ENCODE data around the gene STXBP3.
A peak's percentile ranks its signal among the peaks of the same experiment; 100 is the strongest.

STXBP3 gene

DNA sequence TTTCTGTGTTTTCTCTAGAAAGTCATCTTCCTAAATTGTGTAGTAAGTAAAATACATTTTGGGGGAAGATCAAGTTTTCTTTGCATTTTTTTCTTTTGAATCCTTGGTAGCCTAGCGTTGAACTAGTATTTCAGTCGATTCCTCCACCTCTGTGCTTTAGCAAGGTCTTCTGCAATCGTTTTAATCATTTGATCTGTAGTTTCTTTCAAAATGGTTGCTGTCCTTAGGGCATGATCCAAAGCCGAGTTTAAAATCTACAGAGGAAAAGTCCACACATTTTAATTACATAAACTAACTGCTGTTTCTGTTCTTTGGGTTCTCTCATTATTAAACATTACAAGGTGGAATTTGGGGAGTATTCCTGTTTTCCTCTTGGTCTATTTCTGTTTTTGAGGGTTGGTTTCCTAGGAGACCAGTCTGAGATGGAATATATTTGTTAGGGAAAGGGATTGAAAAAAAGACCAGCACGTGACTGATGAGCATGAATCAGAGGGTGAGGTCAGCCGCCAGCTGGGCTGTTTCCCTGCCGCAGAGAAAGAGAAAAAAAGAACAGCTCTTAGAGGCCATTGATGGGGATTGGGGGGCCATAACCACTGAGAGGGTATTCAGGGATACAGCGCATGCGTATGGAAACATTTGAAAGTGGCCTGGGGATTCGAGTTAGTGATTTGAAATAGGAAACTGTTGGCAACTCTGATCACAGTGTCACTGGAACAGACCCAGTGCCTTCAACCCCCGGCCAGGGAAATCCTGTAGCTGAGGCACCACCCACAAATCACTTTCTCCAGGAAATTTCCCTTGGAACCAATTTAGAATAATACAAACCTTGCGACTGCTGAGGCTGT lies 69.8 kb downstream of the STXBP3 start:
- DNase-seq (ENCODE audit: low read depth), result peak; percentile 71
- TF ChIP-seq, protein P1, sequence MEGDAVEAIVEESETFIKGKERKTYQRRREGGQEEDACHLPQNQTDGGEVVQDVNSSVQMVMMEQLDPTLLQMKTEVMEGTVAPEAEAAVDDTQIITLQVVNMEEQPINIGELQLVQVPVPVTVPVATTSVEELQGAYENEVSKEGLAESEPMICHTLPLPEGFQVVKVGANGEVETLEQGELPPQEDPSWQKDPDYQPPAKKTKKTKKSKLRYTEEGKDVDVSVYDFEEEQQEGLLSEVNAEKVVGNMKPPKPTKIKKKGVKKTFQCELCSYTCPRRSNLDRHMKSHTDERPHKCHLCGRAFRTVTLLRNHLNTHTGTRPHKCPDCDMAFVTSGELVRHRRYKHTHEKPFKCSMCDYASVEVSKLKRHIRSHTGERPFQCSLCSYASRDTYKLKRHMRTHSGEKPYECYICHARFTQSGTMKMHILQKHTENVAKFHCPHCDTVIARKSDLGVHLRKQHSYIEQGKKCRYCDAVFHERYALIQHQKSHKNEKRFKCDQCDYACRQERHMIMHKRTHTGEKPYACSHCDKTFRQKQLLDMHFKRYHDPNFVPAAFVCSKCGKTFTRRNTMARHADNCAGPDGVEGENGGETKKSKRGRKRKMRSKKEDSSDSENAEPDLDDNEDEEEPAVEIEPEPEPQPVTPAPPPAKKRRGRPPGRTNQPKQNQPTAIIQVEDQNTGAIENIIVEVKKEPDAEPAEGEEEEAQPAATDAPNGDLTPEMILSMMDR (conservative IDR thresholded peaks at IDR 0.05; ENCODE audit: low read depth, low read length), result no peak
- peak overlapping the region; percentile 41 for H3K4me3 ChIP-seq (ENCODE audit: low read length)

DNA sequence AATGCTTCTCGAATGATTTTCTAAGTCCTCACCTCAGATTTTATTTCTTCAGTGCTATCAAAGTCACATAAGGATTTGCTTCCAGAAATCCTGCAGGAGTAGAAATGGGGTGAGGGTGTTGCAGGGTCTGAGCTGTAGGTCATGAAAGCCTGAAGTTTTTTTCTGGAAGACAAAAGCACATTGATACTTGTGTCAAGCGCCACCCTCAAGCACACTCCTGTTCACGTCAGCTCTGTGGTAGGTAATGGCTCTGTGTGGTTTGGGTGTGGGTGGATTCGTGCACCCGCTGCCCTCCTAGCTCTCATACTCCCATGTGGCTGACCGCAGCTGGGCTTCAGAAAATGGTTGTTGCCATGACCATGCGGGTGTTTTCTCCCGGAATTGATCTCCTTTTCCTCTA lies 70.5 kb downstream of the STXBP3 start:
- H3K4me3 ChIP-seq (ENCODE audit: low read length), result no peak overlapping the region
- DNase-seq (ENCODE audit: low read depth), result no peak
- TF ChIP-seq, protein P1 (conservative IDR thresholded peaks at IDR 0.05; ENCODE audit: low read depth, low read length), result no peak

DNA sequence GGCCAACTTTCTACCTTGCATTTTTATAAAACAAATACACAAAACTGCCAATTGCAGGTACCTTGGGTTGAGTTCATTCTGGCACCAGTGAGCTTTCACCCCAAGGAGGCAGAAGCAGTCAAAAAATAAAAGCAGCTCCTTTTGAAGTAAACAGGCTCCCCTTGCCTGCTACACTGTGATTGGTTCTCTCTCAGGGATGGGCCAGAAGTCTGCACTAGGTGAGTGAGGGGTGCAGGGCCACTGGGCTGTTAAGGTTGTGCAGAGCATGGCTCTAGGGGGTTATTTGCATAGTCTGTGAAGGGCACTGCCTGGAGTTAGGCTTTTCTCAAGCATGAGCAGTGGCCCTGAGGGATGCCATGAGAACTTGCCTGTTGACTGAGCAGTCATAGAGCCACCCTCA lies 71.3 kb downstream of the STXBP3 start:
- TF ChIP-seq, protein P1 (conservative IDR thresholded peaks at IDR 0.05; ENCODE audit: low read depth, low read length), result no peak
- DNase-seq (ENCODE audit: low read depth), result no peak
- no peak overlapping the region for H3K4me3 ChIP-seq (ENCODE audit: low read length)

DNA sequence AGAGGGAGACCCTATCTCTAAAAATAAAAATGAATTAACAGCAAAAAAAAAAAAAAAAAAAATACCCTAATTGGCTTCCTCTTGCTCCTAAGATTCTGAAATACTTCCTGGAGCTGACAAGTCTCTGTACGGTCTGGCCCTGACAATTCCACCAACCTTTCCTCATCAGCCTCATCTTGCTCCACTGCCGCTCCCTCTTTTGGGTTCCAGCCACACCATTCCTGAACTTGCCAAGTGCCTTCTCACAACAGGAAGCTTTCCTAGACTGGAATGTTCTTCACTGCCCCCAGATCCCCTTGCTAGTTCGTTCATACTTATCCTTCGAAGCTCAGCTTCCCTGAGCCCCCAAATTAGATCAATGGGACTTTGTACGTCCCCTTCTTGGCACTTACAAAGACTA lies 73.4 kb downstream of the STXBP3 start:
- DNase-seq (ENCODE audit: low read depth), result no peak
- TF ChIP-seq, protein P1 (conservative IDR thresholded peaks at IDR 0.05; ENCODE audit: low read depth, low read length), result no peak
- no peak overlapping the region for H3K4me3 ChIP-seq (ENCODE audit: low read length)

DNA sequence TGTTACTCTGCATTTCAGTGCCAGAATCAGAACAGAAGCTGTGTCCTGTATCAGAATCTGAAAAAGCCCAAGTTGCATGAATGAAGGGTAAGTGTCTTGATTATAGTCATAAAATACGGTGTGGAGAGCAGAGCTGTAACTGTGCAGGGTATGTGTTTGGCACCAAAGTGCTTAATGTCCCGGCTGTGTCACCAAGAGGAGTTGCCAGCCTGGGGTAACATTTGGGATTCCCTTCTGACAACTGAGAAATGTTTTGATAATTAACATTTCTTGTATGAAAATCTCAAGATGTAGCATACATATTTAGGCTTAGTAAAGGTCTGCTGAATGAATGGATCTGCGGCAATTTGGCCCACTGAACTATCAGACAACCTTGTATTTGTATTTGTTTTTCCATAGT lies 77.2 kb downstream of the STXBP3 start:
- no peak for DNase-seq (ENCODE audit: low read depth)
- H3K4me3 ChIP-seq (ENCODE audit: low read length), result no peak overlapping the region
- TF ChIP-seq, protein P1 (conservative IDR thresholded peaks at IDR 0.05; ENCODE audit: low read depth, low read length), result no peak

DNA sequence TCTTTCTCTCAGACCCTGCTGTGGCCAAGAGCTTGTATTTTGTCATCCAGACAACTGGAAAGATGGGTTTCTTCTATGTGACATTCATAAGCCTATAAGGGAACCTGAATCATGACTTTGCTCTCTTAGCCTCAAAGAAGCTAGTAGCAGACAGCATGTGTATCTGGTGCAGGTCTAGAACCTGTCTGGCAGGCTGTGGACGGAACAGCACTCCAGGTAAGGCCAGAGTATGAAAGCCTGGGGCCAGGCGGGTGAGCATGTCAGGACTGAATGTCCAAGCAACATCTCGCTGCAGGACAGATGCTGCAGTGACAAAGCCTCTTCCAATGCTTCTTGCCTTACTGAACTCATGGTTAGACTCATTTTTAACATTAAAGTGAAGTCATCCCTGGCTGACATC lies 77.6 kb downstream of the STXBP3 start:
- TF ChIP-seq, protein P1 (conservative IDR thresholded peaks at IDR 0.05; ENCODE audit: low read depth, low read length), result no peak
- H3K4me3 ChIP-seq (ENCODE audit: low read length), result no peak overlapping the region
- DNase-seq (ENCODE audit: low read depth), result no peak

DNA sequence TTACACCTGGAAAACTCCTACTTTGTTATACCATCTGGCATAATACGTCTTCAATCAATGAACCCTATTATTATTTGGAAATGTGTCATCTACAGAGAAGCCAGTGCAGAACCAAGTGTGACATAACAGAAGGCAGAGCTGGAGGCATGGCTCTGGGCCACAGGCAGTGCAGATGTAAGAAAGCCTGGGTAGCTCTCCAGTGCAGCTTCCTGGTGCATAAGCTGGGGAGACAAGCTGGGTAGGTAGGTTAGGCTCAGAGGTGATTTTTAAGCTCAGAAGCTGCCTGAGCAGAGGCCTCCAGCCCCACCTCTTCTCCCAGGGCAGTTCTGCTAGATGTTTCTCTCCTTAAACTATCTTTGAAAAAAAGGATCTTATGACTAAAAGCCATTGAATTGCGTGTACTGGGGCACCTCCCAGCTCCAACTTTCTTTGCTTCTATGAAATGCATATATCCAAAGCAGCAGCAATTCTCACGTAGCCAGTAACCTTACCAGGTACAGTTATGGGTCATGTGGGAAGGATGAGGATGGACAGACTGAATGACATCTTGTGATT lies 79.7 kb downstream of the STXBP3 start:
- TF ChIP-seq, protein P1 (conservative IDR thresholded peaks at IDR 0.05; ENCODE audit: low read depth, low read length), result no peak
- H3K4me3 ChIP-seq (ENCODE audit: low read length), result no peak overlapping the region
- DNase-seq (ENCODE audit: low read depth), result no peak
